GM21825 (cell line): ENCODE data around the gene LHFPL2.

Experiments
- ATAC-seq: cut with Tn5 transposase; IDR thresholded peaks from one replicate; pipeline ENCODE4 v1.9.1; 2021; ENCODE audit warnings: mild to moderate bottlenecking, moderate library complexity; ENCODE audit not compliant: unreplicated experiment

LHFPL2 gene

DNA sequence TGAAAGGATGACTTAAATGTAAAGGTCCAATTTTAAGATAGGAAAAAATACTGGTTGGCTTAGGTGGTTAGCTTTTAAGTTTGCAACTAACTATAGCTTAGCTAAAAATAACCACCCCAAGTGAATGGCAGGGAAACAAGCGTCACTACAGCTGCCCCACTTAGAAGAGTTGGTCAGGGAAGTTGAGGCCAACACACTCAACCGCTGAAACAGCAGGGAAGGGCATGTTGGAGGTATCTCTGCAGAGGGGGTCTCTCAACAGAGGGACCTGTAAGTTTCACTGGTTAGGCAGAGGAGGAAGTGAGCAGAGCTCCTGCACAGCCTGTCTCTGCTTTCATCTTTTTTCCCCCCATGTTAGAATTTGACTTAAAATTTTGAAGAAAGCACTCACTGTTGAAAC, 75.3 kb downstream of the LHFPL2 start:
- ATAC-seq, result peak; percentile 57

DNA sequence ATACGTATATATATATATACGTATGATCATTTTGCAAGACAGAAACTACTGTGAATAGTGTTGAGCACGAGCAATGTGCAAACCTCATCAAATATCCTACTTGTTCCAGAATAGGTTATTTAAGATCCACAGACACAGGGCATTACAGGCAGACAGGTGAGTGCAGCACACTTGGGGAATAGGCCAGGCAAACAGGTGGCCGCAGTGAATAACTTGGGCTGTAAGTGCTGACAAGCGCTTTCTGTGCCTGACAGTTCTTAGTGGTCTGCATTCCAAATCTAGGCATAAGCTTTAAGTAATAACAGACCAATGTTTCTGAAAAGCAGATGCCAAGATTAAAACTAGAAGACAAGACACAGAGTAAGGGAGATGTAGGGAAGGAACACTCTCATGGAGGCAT, 77.9 kb downstream of the LHFPL2 start:
- ATAC-seq, result no peak

DNA sequence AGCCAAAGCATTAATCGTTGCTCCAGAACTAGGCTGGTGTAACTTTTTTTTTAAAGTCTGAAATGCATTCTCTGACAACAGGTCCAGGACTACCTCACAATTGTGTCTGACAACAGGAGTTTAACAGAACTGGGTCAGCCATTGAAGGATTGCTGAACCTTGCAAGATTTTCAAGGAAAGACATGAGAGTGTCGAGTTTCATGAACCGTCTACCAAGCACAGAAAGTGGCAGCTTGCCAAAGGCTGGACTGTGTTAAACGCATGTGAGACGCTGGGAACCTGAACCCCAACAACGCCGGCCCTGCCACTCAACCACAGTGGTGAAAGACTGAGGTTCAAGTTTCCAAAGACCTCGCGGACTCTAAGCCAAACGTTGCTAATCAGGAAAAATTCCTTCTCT, 79.1 kb downstream of the LHFPL2 start:
- ATAC-seq, result no peak

DNA sequence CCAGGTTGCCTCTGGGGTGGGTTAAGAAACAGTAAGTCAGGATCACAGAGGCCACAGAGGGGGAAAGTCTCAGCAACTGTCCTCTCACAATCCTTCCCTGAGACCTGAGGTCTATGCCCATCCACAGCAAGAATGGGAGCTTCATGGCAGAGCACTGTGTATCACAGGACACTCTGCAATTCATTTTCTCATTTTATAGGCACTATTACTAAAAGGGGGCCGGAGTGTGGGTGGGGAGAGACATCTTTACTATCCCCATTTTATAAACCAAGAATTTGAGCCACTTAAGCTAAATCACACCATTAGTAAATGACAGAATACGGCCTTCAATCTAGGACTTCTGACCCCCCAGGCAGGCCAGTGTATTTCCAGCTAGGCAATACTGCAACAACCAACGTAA, 79.9 kb downstream of the LHFPL2 start:
- no peak for ATAC-seq

DNA sequence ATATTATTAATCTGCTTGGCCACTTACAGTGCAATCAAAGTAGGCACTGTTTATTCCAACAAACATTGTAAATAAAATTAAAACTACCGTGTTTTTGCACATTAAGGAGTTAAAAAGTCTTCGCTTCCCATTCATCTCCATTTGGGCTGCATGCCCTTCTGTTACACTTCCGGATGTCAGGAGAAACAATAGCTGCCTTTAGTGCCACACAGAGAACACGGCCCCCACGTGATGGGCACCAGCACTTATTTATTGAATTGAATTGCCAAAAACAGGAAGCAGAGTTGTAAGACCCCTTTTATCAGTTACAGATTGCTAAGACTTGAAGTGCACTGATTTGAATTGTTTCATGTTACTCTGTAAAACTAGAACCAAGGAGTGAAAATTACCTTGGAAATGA, 80.4 kb downstream of the LHFPL2 start:
- ATAC-seq, result no peak

DNA sequence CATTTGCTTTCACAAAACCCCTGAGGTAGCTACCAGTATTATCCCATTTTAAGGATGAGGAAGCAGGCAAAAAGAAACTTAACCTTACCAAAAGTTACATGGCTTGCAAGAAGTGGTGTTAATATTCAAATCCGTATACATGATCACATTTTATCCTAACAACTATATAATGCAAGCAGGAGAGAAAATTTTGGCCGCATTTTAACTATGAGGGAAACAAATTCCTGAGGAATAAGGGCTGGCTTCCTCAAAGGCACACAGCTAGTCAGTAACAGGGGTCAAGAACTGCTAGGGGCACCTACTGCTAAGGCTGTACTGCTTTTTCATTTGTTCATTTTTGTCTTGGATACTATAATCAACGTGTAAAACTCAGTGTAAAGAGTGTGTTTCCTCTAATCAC, 81.0 kb downstream of the LHFPL2 start:
- no peak for ATAC-seq

DNA sequence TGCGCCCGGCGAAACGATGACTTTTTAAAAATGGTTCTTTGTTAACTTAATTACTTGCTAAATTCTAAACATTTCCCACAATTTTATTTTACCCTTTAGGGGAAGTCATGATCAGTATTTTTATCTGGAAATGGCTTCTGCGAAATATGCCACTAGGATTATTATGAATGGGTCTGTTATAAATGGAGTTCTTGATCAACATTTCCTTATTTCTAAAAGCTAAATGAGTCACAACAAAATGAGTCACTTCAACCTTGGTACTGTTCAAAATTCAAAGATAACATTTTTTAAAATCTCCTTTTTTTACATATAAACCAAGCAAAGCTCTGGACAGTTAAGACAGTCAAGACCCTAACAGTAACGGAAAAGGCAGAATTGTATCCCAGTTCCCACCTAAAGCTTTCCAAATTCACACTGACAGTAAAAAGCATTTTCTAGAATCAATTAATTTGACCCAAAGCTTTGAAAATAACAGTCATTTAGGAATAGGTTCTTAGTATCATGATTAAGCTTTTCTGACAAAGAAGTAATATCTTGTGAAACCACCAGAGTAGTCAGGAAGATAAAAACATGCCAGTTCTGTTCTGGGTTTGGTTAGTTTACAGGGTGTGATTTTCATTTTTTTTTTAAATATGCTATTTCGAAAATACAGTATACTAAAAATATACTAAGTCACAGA, 81.7 kb downstream of the LHFPL2 start:
- ATAC-seq, result no peak

DNA sequence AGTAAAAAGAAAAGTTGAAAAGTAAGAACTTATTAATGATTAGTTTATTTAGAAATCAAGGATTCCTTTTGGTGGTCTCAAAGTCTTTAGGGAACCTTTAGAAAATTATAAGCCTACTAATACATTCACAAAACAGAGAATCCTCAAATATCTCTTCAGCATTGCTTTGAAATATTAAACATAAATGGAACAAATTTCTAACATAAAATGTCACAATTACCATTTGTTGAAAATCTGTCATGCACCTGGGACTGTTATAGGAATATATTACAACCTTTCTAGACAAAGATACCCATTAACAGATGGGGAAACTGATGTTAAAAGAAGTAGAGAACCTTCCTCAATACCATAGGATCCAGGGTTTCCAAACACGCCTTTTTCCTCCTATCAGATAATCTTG, 83.2 kb downstream of the LHFPL2 start:
- no peak for ATAC-seq

DNA sequence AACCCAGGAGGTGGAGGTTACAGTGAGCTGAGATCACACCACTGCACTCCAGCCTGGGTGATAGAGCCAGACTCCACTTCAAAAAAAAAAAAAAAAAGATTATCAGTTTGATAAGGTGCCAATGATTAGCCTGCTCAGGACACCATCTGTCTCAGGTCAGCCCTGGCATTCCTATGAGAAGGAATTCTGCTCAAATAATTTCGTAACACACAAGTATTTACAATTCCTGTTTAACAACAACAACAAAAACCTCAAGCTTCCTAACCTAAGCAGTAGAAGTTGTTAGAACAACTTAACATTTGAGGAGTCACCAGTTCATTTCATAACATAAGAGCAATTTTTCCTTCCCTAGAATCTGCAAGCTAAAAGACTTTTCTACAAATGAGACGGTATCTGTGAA, 85.0 kb downstream of the LHFPL2 start:
- ATAC-seq, result no peak

DNA sequence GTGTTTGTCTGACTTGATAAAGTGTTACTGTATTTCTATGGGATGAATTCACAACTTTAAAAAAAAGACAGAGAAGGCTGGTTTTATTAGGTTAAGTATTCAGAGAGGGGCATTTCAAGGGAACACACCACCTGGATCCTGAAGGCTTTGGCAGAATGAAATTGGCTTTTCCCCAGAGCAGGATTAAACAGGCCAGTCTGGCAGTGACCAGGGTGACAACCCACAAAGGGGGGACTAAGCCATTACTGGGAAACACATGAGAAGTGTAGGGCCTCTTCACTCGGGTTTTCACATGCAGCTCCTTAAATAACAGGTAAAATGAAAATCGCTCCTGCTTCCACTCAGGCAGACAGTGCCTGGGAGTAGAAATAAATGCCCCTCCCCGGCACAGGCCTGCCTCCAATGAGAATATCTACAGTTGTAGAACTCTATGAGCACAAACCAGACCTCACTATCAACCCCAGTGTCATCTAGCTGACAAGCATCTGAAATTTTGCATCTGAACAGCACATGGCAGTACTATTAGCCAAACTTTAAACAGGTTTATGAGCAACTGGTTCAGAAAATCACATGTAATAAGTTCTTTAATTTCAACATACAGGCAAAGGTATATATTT, 85.8 kb downstream of the LHFPL2 start:
- no peak for ATAC-seq

DNA sequence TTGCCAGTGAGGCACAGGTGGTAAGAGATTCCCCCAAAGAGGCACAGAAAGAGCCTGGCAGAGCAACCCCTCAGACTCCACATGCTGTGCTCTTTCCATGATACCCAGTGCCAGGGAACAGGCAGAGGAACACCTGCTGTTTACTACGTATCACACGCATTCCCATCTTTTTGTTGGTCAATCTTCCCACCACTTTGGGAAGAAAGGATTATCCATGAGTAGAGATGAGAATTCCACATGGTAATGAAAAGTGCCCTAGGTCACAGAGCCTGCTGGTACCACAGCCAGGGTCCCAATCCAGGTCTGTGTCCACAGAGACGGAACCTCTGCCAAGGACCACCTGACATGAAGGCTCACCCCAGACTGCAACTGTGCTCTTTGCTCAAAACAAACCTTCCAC, 86.6 kb downstream of the LHFPL2 start:
- ATAC-seq, result no peak

DNA sequence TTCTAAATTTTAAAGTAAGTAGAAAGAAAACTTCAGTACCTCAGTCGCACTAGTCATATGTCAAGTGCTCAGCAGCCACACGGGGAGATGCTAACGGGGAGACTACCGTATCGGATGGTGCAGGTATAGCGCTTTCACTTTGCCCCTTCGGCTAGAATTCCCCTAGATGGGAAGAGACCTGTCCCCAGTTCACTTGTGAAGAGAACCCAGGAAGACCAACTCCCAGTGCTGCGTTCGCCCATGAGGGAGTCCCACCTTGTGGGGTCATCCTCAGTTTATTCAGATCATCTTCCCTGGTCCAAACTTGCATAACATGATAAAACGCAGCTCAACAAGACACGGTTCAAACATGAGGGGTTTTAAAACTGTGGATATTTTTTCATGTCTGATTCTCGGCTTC, 87.3 kb downstream of the LHFPL2 start:
- no peak for ATAC-seq

DNA sequence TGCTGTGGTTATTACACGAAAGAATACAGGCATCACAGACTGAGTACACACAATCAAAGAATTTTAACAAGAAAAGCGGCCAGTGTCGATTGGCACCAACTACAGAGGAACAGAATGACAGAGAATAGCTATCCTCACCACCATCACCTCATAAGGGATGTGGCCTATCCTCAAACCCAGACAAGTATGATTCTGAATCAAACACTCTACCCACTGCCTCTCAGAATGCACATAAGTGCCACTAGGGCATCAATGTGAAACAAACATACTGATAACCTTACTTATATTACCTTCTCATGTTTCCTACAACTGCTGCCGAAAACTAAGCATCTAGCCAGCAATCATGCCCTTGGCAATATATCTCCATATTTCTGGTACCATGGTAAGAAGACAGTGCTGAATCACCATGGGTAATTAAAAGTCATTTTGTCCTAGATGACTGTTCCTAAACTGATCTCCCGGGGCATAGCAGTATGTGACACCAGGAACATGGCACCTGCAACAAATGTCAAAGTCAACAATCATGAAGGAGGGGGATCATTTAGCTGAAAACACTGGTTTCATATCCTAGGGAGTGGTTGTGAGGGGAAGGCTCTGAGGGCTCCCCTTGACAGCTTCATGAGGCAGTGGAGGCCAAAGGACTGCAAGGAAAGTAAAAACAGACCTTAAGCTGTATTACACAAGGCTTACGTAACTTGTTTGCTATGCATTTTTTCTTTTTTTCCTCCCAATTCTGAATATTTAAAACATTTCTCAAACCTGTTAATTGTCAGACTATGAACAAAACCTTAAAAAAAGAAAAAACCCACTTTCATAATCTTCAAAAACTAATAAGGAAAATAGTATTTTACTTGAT, 88.3 kb downstream of the LHFPL2 start:
- no peak for ATAC-seq

DNA sequence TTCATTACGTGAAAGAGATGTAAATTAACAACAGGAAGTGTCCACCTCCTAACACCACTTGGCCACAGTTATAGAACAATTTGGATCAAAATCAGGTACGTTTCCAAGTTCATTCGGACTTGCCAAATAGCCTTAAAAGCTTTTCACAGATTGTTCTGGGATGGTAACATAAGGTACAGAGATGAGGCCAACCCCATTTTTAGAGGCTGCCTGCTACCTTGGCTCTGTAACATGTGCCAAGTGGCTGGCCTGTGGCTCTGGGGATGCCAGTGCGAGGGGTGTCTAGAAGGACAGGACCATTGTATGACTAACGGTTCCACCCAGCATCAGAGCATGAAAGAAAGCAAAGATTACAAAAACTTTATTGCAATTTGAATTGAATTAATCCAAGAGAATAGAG, 91.0 kb downstream of the LHFPL2 start:
- no peak for ATAC-seq

DNA sequence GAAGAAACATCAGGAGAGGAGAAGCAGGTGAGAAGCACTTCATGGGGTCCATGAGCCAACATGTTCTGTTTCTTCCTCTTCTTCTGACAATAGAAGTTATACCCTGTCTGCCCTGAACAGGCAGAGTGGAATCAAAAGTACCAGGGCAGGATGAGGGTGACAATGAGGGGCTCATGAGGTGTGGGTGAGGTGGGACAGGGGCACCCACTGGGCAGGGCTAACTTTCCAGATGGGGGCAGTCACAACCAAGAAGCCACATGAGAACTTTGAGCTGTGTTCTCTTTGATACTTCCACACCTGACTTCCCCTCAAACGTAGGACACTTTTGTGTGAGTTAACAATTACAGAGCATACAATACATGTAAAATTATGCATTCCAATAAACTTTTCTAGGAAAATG, 92.7 kb downstream of the LHFPL2 start:
- no peak for ATAC-seq

DNA sequence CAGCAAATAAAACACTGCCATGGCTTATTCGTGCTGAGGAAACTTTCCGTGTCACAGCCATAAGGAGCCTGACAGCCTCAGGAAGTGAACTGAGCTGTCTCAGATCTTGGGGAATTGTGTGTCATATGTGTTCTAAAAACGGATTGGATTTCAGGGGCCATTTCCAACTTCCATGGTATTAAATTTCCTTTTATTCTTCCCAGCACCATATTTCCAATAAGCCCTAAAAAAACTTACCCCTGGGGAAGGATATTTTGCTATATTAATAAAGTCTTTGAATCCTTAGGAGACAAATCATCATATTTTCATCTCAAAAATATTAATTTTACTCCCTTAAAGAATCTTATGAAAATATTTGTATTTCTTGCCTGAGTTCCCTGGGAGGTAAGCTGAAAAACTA, 93.9 kb downstream of the LHFPL2 start:
- no peak for ATAC-seq

DNA sequence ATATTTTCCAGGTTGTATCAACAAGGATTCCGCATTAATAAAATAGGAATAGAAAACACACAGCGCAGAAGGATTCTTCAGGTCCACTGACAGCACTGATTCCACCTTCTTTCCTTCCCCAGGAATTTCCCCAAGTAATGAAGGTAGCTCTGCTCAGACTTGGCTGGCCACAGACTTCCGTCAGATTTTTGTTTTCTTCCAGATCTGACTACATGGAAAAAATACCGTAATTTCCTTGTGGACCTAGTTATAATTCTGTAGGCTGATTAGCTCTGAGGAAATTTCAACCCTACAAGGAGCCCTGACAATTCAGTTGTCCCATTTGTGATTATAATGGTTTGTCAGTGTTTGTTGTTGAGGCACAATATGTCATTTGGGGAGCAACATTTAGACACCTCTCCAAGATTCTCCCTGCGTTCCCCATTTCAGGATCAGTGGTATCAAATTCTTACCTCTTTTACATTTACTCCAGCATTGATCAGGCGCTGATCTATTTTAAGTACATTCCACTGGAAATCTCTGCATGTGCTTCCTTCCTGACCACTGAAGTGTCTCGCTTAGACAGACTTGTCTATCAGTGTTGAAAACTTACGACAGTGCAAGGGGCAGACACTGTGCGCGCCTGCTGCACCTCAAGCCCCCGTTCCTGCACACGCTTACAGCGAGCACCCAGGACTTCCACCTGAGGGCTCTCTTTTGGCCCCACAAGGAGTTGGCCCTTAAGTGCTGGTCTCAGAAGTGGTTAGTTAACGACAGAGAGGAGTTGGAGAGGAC, 94.8 kb downstream of the LHFPL2 start:
- no peak for ATAC-seq

DNA sequence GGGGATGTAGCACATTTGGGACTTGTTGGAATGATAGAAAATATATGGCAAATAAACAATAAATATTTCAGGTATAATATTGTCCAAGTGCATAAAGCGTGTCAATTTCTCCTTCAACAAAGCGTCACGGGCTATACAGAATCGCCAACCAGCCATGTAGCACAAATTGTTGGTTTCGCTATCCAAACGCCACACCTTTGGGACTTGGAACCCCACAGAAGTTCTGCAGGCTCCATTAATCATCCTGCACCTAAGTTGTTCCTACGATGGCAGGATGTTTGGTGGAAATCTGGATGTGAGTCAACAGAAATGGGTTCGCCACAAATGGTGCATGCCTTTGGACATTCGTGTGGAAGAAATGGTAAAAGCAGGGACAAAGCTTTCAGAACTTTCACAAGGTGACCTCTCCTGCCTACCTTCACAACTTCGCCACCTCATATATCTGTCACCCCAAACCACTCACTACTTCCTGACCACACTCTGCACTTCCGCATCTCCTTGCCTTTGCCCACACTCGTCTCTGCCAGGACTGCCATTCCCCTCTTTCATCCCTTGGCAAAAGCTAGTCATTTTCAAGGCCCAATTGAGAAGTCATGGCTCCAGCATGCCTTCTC, 95.7 kb downstream of the LHFPL2 start:
- ATAC-seq, result no peak

DNA sequence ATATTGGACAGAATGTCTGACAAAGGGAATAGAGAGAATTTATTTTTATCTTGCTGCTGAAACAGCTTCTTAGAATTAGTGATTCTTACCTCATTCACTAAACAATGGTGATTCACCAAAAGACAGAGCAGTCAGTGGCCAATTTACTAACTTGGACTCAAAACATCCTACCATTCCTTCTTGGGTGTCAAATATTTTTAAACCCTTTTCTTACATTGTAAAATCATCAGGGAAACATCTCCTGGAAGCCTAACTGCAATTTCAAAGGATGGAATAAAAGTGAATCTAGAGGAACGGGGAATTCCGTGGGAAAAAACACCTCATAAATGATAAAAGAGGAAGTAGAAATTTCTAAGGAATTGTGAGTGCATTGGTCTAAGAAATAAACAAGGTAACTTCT, 97.7 kb downstream of the LHFPL2 start:
- ATAC-seq, result no peak

DNA sequence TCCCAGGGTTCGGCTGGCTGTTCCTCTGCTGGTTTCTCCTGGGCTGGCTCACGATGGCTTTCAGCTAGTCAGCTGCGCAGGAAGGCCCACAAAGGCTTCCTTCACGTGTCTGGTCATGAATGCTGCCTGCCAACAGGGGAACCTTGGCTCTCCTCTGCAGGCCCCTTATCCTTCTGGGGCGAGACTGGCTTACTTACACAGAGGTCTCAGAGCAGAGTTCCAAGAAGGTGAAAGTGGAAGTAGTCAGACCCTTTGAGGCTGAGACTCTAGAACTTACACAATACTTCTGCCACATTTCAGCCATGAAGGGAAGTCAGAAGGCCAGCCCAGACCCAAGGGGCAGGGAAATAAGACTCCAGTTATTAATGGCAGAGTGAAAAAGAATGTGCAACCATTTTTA, 99.5 kb downstream of the LHFPL2 start:
- no peak for ATAC-seq
